ENCODE data around the gene FAM162A. TPM values are rescaled to one million over a fixed set of nuclear protein-coding genes. Genes with fewer than 3 reads are reported as not detected.

FAM162A gene
- total and polyA plus RNA-seq, 2 donors (not counting 3 experiments of a cell fraction or from before 2014, with no cell fraction given) = 12.6 to 23.4 TPM

- BruUV-seq (replicated peaks) = no TSS peak
- CTCF ChIA-PET = no interaction called here
Observed at GRCh38 chr3:122398920-122399319, 14.9 kb downstream of the FAM162A start.

More at GRCh38 chr3:122398920-122399319, 14.9 kb downstream of the FAM162A start:
- H3K9me1 ChIP-seq (replicated peaks; ENCODE audit: control insufficient read depth, extremely low read depth, insufficient read depth, low read length) = no peaks in the 10 kb centered on the region
- intact Hi-C loops (cut with micrococcal nuclease) = loop anchor here (10.0 kb wide), 1 partner anchor 856 kb away; no protein-coding TSS in a partner anchor
- no peaks in the 10 kb centered on the region for H3K9me3 ChIP-seq (replicated peaks; ENCODE audit: control insufficient read depth, insufficient read depth, low read length)
- TF ChIP-seq MAX (IDR thresholded peaks at IDR 0.05; ENCODE audit: insufficient read depth, insufficient read length) (no peak), GATA2 (IDR thresholded peaks at IDR 0.05; ENCODE audit: insufficient read depth, insufficient read length, low read depth, low read length) (no peak), FOS (IDR thresholded peaks at IDR 0.05; ENCODE audit: borderline replicate concordance, insufficient read depth, low read length) (no peak), POLR2AphosphoS5 (IDR thresholded peaks at IDR 0.05; ENCODE audit: insufficient read depth, low read depth, low read length) (no peak), POLR2A (IDR thresholded peaks at IDR 0.05; ENCODE audit: low read depth, low read length) (no peak), MYC (IDR thresholded peaks at IDR 0.05; ENCODE audit: low read depth, low read length) (no peak), JUN (IDR thresholded peaks at IDR 0.05; ENCODE audit: borderline replicate concordance, insufficient read depth, insufficient read length, low read depth) (no peak), CTCF (IDR thresholded peaks at IDR 0.05; ENCODE audit: extremely low read depth in 1 of 2, insufficient read depth in 1 of 2, low read depth in 1 of 2, low read length in 2 of 2) (no peak), EZH2 (IDR thresholded peaks at IDR 0.05; ENCODE audit: borderline replicate concordance, low read depth, low read length, severe bottlenecking) (no peak)
- H4K20me1 ChIP-seq (replicated peaks; ENCODE audit: control insufficient read depth, extremely low read depth, insufficient read depth, low read length) = no peaks in the 10 kb centered on the region
- H3K4me3 ChIP-seq (replicated peaks in 1 of 3; ENCODE audit: insufficient read depth in 1 of 3, low read depth in 1 of 3, low read length in 3 of 3) = no peak overlapping the region
- no peak overlapping the region for H3K27ac ChIP-seq (ENCODE audit: insufficient read depth, low read depth, low read length)
- POLR2A ChIA-PET = no interaction called here
- no peak overlapping the region for H3K4me2 ChIP-seq (ENCODE audit: insufficient read depth, low read length)
- DNase-seq (ENCODE audit: low read depth, low spot score) (no peak), FAIRE-seq (no peak)
- H3K27me3 ChIP-seq (ENCODE audit: control insufficient read depth in 2 of 2, insufficient read depth in 2 of 2, low read length in 2 of 2) = no peaks in the 10 kb centered on the region
- dilution Hi-C loops (cut with MboI; ENCODE audit: extremely low pct_ligation_motif_present, low sequenced_read_pairs) = no loop called here
- H3K36me3 ChIP-seq (ENCODE audit: control insufficient read depth in 2 of 2, extremely low read depth in 1 of 2, insufficient read depth in 2 of 2, low read length in 2 of 2) = no peaks in the 10 kb centered on the region
- no peaks in the 10 kb centered on the region for H3K79me2 ChIP-seq (ENCODE audit: control insufficient read depth, insufficient read depth, low read length)
- H2AFZ ChIP-seq (ENCODE audit: low read depth, low read length) = no peak overlapping the region
- H3K4me1 ChIP-seq (ENCODE audit: control insufficient read depth, extremely low read depth, insufficient read depth, low read length) = peaks cover 4% of the 10 kb centered on the region
- H3K9ac ChIP-seq (replicated peaks; ENCODE audit: extremely low read depth, insufficient read depth, low read length) = no peak overlapping the region

All from endothelial cell of umbilical vein (primary cell).